Measurements from ENCODE around the gene DYRK3.
"Not testable (repeated sequence)": the region's sequence is repeated elsewhere in the genome, so short reads cannot be mapped to it uniquely, and the experiment has no call there.

The DYRK3 gene

DNA sequence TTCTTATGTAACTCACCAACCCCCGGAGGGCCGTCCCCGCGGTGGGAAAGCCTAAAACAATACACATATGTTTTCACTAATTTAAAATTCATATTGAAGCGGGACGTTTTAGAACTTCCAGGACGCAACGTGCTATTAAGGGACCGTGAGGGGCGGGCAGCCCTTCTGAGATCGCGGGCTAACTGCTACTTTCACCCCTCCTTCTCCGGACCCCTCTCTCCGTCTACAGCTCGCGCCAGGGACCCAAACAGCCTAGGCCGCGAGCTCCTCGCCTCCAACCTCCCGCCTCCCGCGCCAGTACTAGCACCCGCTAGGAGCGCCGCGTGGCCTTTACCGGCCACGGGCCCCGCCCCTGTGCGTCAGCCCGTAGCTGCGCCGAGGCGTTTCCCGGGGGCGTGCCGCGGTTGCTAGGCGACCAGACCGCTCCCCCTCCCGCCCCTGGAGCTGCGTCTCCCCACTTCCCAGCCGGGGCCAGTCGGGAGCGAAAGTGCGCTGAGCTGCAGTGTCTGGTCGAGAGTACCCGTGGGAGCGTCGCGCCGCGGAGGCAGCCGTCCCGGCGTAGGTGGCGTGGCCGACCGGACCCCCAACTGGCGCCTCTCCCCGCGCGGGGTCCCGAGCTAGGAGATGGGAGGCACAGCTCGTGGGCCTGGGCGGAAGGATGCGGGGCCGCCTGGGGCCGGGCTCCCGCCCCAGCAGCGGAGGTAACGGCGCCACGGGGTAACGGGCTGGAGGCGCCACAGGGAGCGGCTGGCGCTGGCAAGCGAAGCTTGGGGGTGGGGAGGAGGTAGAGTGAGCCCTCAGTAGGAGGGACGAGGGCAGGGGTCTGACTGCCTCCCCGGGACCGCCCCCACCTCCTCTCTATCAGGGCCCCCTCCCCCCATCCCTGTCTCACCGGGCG is at the start of gene DYRK3:
Gene DYRK3, plus strand, starts transcription at position 457 of the 898 bp plus-strand sequence. Its CDS starts 168 bp downstream, at position 625.
- peak; percentile 87 to 90 for DNase-seq

DNA sequence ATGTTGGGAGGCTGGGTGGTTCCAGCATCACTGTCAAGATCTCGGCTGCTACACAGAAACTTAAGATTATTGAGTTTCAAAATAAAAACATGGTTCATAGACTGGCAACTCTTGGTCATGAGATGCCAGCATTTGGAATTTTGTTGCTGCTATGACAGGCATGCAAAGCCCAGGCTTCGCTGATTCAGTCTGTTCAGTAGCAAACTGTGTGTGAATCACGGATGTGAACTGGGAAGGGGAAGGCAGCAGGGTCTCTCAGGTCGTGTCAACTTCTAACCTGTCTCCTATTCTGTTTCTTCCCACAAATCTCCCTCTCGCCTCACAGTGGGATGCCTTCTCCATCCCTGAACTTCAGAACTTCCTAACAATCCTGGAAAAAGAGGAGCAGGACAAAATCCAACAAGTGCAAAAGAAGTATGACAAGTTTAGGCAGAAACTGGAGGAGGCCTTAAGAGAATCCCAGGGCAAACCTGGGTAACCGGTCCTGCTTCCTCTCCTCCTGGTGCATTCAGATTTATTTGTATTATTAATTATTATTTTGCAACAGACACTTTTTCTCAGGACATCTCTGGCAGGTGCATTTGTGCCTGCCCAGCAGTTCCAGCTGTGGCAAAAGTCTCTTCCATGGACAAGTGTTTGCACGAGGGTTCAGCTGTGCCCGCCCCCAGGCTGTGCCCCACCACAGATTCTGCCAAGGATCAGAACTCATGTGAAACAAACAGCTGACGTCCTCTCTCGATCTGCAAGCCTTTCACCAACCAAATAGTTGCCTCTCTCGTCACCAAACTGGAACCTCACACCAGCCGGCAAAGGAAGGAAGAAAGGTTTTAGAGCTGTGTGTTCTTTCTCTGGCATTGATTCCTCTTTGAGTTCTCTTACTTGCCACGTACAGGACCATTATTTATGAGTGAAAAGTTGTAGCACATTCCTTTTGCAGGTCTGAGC is 48.6 kb upstream of the DYRK3 start:
- DNase-seq: no peak

DNA sequence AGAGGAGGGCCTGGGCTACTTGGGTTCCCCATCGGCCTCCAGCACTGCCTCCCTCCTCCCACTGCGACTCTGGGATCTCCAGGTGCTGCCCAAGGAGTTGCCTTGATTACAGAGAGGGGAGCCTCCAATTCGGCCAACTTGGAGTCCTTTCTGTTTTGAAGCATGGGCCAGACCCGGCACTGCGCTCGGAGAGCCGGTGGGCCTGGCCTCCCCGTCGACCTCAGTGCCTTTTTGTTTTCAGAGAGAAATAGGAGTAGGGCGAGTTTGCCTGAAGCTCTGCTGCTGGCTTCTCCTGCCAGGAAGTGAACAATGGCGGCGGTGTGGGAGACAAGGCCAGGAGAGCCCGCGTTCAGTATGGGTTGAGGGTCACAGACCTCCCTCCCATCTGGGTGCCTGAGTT is 47.4 kb upstream of the DYRK3 start:
- no peak for DNase-seq

DNA sequence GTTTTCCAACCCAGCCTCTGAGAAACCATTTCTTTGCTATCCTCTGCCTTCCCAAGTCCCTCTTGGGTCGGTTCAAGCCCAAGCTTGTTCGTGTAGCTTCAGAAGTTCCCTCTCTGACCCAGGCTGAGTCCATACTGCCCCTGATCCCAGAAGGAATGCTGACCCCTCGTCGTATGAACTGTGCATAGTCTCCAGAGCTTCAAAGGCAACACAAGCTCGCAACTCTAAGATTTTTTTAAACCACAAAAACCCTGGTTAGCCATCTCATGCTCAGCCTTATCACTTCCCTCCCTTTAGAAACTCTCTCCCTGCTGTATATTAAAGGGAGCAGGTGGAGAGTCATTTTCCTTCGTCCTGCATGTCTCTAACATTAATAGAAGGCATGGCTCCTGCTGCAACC is 46.8 kb upstream of the DYRK3 start:
- DNase-seq: no peak

DNA sequence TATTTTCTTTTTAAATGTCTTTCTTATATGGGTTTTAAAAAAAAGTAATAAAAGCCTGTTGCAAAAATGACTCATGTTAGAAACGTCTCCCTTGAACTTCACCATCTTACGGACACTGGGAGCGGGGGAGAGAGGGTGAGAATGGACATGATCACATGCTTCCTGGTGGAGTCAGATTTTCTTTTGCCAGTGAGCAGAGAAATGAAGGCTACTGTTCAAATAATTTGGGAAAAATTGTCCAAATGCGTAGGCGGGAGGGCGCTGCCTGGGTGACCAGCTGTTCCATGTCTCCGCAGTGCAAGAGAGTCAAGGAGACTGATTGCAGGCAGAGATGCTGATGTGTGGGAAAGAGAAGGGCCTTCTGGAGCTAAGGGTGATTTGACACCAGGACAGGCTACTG is 46.1 kb upstream of the DYRK3 start:
- no peak for DNase-seq

DNA sequence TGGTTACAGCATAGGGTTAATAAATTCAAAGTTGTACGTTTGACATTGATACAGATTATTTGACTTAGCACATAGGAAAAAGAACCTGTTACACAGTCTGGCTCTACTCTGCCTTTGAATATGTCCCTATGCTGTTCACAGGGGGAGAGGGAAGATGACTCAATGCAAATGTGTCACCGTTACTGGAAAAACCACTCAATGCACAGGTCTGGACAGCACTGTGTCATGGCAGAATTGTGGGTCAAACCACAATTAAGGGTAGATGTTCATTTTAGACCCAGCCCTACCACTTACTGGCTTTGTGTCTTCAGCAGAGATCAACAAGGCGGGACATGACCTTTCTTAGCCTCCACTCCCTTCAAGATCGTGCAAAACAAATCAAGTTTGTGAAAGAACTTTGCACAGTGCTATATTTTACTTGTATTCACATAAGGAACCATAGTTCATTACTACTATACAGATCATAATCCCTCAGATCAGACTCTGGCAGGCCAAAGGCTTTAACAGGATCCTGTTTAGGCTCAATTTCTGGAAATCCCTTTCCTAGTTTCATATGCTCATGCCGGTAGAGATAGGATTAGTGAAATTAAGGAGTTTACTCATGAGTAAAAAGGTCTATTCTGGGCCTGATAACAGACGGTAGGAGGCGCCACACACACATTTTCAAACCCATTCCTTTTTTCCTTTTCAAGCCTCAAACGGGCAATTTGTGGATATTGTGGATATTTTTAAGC is 45.1 kb upstream of the DYRK3 start:
- DNase-seq: peak; percentile 45 to 72

DNA sequence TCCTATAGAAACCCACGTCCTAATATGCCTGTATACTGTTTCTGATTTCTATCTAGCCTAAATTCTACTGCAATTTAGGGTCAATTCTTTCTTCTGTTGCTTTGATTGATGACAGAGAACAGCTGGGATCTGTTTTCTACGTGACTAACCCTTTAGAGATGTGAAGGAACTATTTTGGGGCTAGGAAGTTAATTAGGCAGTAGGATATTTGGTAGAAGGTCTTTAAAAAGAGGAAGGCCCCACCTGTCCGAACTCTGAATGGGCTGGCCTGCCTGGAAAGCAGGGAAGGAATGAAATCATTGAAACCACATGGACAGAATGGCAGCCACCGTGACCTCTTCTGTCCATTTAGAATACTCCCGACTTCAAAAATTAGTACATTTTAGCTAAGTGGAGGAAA is 44.1 kb upstream of the DYRK3 start:
- DNase-seq: no peak

DNA sequence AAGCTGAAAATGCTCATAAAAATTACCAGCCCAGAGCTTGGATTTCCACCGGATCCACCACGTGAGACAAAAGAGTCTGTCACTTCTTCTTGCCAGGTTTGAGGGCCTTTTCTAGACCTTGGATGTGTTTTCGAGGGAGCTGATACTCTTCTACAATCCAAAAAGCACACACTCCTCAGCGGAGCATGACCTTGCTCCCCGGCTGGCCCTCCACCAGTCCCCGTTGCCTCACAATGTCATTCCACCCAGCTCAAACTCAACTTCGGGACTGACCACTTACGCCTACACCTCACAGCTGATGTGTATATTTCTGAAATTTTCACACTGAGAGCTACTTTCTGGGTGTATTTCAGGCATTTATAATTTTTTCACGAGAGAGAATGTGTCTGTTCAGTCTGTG is 43.6 kb upstream of the DYRK3 start:
- no peak for DNase-seq

DNA sequence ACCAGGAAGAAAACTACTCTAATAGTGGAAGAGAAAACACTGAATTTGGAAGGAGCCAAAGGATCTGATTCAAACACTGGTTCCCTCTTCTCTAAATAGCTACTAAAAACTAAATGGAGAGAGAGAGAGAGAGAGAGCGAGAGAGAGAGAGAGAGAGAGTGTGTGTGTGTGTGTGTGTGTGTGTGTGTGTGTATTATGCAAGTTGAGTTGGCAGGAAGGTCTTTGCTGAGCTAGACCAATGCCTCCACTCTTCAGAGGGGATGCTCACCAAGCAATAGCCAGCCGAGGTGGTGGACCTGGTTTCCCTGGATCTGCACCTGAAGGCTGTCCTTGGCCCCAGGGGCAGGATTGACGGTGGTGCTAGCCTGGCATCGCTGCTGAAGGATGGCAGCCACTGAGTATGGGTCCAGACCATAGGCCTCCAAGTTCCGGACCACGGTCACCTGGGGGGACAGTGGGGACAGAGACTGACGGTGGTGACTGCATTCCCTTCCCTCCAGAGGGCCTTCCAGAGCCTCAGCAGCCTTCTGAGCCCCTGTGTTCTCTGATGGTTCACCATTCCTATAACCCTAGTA is 41.9 kb upstream of the DYRK3 start:
- DNase-seq: no peak

DNA sequence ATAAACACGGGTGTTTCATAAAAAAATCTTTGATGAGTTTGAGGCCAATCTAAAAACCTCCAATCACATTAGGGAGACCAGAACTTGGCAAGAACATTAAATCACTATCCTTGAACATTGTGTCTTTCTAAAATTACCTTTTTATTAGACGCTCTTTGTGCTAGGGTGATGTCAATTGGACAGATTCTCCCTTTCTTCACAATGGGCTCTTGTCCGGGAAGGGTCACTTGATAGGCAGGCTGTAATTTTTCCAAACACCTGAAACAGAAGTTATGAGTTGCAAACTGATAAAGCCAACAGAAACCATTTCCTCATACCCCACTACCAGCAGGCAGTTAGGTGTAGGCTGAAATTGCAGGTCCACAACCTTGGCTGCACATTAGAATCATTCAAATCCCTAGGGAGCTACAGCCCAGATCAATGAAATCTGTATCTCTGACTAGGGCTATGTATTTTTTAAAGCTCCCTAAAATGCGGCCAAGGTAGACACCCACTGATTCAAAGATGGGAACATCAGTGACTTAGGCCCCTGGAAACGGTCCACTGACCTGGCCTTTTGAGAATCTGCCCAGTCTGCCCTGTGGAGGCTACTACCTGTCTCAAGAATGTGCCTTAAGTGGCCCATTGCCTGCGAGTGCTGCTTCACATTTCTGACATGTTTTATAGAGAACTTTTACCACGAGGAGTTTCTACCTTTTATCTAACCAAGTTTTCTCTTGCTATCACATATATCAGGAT is 39.6 kb upstream of the DYRK3 start:
- no peak for DNase-seq

DNA sequence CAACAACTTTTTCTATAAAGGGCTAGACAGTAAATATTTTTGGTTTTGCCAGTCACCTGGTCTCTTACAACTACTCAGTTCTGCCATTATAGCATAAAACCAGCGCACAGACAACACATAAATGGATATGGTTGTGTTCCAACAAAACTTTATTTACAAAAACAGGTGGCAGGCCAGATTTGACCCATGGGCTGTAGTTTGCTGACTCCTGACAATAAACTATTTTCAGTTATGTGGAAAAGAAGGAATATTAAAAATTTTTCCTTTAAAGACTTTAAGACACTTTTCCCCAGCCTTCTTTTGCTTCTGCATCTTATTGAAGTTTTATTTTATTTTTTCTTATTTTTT is 39.0 kb upstream of the DYRK3 start:
- DNase-seq: no peak

DNA sequence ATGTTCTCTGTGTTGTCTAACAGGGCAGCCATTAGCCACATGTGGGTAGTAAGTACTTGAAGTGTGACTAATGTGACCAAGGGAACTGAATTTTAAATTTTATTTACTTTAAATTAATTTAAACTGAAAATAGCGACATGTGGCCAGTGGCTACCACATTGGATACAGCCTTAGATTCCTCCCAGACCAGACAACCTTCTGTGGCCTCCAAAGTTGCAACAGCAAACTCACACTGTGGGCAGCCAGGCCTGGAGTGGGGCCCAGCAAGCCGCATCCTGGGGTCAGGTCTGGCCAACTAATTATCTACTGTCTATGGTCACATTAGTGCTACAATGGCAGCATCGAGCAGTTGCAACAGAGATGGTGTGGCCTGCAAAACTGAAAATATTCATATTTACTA is 34.8 kb upstream of the DYRK3 start:
- no peak for DNase-seq

DNA sequence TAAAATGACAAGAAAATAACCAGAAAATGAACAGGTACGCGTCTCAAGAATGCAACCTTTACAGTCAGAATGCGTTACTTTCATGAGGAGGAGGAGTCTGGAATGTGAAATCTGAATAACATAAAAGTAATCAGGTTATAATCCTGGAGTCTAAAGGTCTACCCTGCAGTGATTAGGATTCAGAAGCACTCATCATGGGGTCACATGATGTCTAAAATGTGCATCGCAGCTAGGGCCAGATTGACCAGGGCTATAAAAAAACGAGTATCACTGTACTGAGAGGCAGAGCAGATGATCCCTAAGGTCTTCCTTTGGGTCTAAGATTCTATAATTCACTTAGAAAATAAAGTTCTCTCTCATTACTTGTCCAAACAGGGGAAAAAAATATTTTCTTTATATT is 30.5 kb upstream of the DYRK3 start:
- no peak for DNase-seq

DNA sequence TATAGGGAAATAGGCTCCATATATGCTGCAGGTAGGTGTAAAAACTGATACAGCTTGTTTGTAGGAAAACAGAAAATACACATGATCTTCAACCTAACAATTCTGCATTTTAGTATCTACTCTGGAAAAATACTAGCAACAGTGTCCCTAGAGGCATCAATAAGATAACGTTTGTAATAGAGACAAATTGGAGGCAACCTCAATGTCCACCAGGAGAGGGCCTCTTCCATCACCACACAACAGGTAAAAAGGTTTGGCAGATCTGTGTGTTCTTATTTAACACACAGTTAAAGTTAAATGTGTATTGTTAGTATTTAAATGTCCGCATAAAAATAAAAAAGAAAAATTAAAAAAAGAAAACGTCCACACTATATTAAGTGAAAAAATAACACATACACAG is 28.5 kb upstream of the DYRK3 start:
- peak in 1 of 2 donors; percentile 11 for DNase-seq

DNA sequence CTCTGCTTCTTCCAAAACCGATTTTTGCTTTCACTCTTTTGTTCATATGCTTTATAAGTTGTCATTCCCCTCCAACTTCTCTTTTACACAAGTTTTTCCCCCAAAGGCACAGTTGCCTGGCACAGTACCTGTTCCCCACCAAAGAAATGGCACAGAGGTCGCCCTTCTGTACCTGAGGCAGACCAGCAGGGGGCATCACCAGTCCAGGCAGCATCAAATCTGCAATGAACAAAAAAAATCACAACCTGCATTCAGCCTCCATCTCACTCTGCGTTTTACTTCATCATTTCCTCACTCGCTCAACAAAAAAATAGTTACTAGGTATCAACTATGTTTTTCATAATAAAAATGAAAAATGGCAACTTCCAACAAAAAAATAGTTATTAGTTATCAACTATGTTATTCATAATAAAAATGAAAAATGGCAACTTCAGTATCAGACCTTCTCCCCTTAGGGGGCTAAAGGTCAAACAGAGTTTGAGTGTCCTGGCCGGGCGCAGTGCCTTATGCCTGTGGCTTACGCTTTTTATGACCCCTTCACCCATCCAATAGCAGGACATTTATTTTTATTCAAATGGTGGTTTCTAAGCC is 27.1 kb upstream of the DYRK3 start:
- DNase-seq: peak; percentile 49 to 71

DNA sequence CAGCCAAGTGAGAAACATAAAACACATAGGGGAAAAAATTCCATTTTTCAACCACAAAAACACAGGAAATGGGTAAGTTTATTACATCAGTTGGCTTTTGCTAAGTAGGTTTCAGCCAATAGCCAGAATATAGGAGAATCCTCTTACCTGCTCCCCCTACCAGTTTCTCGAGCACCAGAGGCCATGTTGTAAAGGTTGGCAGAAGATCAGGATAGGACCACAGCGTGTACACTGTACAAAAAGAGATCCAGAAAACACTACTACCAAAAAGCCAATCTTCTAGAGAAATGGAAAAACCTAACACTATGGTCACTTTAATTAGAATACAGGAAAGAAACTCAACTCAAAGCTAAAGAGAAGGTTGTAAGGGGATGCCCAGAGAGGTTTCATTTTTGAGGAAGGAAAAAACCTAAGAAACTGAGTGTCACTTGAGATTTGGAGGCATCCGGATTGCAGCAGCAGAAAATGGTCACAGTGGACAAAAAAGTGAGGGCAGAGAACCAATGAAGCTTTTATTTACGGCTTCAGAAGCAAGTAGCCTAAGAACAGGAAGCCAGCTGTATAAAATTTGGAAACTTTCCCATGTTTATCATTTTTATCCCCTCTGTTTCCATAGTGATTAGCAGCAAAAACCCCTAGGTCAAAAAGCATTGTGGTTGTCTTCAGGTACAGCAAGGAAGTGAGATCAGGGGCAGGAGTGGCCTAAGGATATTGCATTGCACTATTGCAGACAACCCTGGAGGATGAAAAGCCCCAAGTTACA is 25.9 kb upstream of the DYRK3 start:
- no peak for DNase-seq

DNA sequence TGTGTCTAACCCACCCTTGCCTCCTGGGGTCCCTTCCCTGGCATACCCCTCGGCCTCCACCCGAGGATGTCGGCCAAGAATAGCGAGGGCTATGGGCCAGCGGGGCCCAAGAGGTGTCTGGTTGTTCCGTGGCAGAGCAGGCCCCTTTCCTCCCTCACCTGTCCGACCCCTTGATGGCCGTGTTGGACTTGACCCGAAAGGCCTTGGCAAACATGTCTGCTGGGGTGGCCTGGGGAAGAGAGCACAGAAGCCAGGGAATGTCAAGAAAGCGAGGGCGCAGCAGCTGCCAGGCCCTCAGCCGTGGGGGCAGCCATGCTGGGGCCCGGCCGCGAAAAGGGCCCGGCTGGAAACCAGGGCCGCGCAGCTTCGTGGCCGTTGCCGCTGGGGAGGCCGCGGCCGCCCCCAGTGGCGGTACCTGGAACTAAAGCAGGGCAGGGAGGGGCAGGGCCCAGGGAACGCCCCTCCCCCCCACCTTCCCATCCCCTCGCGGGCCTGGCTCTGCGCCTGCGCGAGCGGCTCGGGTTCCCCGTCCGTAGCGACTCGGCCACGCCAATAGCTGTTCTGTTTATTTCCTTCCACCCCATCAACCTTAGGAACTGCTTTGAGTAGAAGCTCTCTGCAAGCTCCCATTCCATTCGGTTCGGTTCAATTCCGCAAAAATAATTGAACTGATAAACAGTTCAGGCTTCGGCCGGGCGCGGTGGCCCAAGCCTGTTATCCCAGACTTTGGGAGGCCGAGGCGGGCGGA is 23.0 kb upstream of the DYRK3 start, which contains the start of gene EIF2D:
Gene EIF2D, minus strand, starts transcription at position 337 of the 748 bp plus-strand sequence. Its CDS starts 123 bp downstream, at position 214.
- DNase-seq: peak; percentile 93 to 96

DNA sequence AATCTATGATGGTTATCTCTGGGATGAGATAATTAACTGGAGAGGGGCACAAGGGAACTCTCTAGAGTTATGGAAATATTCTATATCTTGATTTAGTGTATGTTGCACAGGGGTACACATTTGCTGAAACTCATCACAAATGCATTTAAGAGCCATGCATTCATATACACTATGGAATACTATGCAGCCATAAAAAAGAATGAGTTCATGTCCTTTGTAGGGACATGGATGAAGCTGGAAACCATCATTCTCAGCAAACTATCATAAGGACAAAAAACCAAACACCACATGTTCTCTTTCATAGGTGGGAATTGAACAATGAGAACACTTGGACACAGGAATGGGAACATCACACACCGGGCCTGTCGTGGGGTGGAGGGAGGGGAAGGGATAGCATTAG is 8.9 kb upstream of the DYRK3 start:
- DNase-seq: not testable (repeated sequence)

DNA sequence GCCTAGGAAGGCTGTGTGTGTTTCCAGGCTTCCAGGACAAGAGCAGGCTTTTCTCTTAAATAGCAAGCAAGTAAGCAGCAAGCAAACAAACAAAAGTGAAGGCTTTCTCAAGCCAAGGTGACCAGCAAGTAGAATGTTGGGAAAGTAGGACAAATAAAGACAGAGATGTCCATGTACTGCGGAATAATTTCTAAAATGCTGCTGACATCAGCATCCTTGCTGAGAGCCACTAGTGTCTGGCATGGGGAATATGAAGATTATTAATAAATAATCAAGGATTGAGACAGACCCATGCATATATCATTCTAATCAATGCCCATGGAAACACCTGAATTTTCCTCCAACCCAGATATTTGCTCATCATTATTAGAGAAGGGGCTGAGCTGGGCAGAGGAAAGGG is 6.4 kb upstream of the DYRK3 start:
- DNase-seq: no peak

DNA sequence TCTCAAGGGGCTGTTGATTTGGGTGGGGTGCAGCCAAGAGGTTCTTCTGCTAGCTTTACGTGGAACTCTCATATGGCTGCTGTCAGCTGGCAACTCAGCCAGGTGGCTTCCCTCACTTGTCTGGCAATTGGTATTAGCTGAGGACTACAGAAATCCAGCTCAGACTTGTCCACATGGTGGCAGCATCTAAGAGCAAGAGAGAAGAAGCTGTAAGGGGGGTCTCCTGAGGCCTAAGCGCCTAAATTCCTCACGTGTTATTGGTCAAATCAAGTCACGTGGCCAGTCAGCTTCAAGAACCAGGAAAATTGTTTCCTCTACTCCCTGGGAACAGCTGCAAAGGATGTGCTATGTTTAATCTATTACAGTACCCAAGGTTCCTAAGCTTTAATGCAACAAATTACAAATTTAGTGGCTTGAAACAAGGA is 4.2 kb upstream of the DYRK3 start:
- DNase-seq: peak; percentile 31 to 37

Measured in CD4-positive, alpha-beta T cell treated with Interferon alpha-2 for 1 hour (primary cell).